Measurements from ENCODE around the gene ALKBH3. TPM values are rescaled to one million over a fixed set of nuclear protein-coding genes. Genes with fewer than 3 reads are reported as not detected.

The ALKBH3 gene
- total and polyA plus RNA-seq, 2 experiments from 2014 or later, result 10.7 to 10.8 TPM

DNA sequence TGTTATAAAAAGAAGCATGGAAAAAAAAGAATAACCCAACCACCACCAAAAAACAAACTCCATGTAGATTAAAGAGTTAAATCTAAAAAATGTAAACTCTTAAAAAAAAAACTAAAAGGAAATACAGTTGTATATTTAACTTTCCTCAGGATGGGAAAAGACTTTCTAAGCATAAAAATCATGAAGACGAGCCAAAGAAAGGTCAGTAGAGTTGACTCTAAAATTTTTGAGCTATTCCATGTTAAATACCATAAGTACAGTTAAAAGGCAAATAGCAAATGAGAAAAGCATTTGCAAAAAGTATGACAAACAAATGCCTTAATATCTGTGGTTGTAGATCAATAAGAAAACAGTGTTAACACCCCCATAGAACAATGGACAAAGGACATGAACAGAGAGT, 33.8 kb downstream of the ALKBH3 start:
- H3K4me1 ChIP-seq (ENCODE audit: insufficient read depth), result peaks cover 16% of the 10 kb centered on the region
- no peaks in the 10 kb centered on the region for H3K9me2 ChIP-seq (ENCODE audit: insufficient read depth)
- no peak for TF ChIP-seq STAT1 (IDR thresholded peaks at IDR 0.05; ENCODE audit: unreplicated experiment)
- TF ChIP-seq CREB1 (CRISPR knock-in tag; IDR thresholded peaks at IDR 0.05; ENCODE audit: low read depth), result no peak
- TF ChIP-seq EZH2 (IDR thresholded peaks at IDR 0.05; ENCODE audit: low read depth, unreplicated experiment), result no peak
- TF ChIP-seq, protein P1, sequence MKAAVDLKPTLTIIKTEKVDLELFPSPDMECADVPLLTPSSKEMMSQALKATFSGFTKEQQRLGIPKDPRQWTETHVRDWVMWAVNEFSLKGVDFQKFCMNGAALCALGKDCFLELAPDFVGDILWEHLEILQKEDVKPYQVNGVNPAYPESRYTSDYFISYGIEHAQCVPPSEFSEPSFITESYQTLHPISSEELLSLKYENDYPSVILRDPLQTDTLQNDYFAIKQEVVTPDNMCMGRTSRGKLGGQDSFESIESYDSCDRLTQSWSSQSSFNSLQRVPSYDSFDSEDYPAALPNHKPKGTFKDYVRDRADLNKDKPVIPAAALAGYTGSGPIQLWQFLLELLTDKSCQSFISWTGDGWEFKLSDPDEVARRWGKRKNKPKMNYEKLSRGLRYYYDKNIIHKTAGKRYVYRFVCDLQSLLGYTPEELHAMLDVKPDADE (IDR thresholded peaks at IDR 0.05), result no peak
- TF ChIP-seq, protein P2, sequence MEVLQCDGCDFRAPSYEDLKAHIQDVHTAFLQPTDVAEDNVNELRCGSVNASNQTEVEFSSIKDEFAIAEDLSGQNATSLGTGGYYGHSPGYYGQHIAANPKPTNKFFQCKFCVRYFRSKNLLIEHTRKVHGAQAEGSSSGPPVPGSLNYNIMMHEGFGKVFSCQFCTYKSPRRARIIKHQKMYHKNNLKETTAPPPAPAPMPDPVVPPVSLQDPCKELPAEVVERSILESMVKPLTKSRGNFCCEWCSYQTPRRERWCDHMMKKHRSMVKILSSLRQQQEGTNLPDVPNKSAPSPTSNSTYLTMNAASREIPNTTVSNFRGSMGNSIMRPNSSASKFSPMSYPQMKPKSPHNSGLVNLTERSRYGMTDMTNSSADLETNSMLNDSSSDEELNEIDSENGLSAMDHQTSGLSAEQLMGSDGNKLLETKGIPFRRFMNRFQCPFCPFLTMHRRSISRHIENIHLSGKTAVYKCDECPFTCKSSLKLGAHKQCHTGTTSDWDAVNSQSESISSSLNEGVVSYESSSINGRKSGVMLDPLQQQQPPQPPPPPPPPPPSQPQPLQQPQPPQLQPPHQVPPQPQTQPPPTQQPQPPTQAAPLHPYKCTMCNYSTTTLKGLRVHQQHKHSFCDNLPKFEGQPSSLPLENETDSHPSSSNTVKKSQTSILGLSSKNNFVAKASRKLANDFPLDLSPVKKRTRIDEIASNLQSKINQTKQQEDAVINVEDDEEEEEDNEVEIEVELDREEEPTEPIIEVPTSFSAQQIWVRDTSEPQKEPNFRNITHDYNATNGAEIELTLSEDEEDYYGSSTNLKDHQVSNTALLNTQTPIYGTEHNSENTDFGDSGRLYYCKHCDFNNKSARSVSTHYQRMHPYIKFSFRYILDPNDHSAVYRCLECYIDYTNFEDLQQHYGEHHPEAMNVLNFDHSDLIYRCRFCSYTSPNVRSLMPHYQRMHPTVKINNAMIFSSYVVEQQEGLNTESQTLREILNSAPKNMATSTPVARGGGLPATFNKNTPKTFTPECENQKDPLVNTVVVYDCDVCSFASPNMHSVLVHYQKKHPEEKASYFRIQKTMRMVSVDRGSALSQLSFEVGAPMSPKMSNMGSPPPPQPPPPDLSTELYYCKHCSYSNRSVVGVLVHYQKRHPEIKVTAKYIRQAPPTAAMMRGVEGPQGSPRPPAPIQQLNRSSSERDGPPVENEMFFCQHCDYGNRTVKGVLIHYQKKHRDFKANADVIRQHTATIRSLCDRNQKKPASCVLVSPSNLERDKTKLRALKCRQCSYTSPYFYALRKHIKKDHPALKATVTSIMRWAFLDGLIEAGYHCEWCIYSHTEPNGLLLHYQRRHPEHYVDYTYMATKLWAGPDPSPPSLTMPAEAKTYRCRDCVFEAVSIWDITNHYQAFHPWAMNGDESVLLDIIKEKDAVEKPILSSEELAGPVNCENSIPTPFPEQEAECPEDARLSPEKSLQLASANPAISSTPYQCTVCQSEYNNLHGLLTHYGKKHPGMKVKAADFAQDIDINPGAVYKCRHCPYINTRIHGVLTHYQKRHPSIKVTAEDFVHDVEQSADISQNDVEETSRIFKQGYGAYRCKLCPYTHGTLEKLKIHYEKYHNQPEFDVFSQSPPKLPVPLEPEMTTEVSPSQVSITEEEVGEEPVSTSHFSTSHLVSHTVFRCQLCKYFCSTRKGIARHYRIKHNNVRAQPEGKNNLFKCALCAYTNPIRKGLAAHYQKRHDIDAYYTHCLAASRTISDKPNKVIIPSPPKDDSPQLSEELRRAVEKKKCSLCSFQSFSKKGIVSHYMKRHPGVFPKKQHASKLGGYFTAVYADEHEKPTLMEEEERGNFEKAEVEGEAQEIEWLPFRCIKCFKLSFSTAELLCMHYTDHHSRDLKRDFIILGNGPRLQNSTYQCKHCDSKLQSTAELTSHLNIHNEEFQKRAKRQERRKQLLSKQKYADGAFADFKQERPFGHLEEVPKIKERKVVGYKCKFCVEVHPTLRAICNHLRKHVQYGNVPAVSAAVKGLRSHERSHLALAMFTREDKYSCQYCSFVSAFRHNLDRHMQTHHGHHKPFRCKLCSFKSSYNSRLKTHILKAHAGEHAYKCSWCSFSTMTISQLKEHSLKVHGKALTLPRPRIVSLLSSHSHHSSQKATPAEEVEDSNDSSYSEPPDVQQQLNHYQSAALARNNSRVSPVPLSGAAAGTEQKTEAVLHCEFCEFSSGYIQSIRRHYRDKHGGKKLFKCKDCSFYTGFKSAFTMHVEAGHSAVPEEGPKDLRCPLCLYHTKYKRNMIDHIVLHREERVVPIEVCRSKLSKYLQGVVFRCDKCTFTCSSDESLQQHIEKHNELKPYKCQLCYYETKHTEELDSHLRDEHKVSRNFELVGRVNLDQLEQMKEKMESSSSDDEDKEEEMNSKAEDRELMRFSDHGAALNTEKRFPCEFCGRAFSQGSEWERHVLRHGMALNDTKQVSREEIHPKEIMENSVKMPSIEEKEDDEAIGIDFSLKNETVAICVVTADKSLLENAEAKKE (CRISPR knock-in tag; IDR thresholded peaks at IDR 0.05), result no peak
- TF ChIP-seq ZNF114 (CRISPR knock-in tag; IDR thresholded peaks at IDR 0.05), result no peak
- no peak for TF ChIP-seq ZNF331 (CRISPR knock-in tag; IDR thresholded peaks at IDR 0.05; ENCODE audit: low read depth)
- TF ChIP-seq JUNB (IDR thresholded peaks at IDR 0.05; ENCODE audit: unreplicated experiment), result no peak
- TF ChIP-seq POLR2AphosphoS5 (IDR thresholded peaks at IDR 0.05; ENCODE audit: low read depth), result no peak
- TF ChIP-seq, protein P3, sequence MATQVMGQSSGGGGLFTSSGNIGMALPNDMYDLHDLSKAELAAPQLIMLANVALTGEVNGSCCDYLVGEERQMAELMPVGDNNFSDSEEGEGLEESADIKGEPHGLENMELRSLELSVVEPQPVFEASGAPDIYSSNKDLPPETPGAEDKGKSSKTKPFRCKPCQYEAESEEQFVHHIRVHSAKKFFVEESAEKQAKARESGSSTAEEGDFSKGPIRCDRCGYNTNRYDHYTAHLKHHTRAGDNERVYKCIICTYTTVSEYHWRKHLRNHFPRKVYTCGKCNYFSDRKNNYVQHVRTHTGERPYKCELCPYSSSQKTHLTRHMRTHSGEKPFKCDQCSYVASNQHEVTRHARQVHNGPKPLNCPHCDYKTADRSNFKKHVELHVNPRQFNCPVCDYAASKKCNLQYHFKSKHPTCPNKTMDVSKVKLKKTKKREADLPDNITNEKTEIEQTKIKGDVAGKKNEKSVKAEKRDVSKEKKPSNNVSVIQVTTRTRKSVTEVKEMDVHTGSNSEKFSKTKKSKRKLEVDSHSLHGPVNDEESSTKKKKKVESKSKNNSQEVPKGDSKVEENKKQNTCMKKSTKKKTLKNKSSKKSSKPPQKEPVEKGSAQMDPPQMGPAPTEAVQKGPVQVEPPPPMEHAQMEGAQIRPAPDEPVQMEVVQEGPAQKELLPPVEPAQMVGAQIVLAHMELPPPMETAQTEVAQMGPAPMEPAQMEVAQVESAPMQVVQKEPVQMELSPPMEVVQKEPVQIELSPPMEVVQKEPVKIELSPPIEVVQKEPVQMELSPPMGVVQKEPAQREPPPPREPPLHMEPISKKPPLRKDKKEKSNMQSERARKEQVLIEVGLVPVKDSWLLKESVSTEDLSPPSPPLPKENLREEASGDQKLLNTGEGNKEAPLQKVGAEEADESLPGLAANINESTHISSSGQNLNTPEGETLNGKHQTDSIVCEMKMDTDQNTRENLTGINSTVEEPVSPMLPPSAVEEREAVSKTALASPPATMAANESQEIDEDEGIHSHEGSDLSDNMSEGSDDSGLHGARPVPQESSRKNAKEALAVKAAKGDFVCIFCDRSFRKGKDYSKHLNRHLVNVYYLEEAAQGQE (IDR thresholded peaks at IDR 0.05; ENCODE audit: unreplicated experiment), result no peak
- no peak for TF ChIP-seq EZH2phosphoT487 (IDR thresholded peaks at IDR 0.05; ENCODE audit: unreplicated experiment)
- TF ChIP-seq, protein P4, sequence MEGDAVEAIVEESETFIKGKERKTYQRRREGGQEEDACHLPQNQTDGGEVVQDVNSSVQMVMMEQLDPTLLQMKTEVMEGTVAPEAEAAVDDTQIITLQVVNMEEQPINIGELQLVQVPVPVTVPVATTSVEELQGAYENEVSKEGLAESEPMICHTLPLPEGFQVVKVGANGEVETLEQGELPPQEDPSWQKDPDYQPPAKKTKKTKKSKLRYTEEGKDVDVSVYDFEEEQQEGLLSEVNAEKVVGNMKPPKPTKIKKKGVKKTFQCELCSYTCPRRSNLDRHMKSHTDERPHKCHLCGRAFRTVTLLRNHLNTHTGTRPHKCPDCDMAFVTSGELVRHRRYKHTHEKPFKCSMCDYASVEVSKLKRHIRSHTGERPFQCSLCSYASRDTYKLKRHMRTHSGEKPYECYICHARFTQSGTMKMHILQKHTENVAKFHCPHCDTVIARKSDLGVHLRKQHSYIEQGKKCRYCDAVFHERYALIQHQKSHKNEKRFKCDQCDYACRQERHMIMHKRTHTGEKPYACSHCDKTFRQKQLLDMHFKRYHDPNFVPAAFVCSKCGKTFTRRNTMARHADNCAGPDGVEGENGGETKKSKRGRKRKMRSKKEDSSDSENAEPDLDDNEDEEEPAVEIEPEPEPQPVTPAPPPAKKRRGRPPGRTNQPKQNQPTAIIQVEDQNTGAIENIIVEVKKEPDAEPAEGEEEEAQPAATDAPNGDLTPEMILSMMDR (conservative IDR thresholded peaks at IDR 0.05; ENCODE audit: low read depth in 2 of 2), result no peak
- TF ChIP-seq NANOG (IDR thresholded peaks at IDR 0.05; ENCODE audit: borderline replicate concordance), result no peak
- H3K27ac ChIP-seq (ENCODE audit: low read depth), result no peak overlapping the region
- no peak overlapping the region for H2AFZ ChIP-seq
- Mint-ChIP-seq H3K9me3 (no peaks in the 10 kb centered on the region), H3K4me3 (no peak overlapping the region), H3K27ac (no peak overlapping the region), H3K36me3 (ENCODE audit: low read depth) (peaks cover 3% of the 10 kb centered on the region; the same call in 2 of the 3 replicates), H3K4me1 (peaks cover 13% of the 10 kb centered on the region), H3K27me3 (ENCODE audit: insufficient read depth, low read depth, poor library complexity) (no peaks in the 10 kb centered on the region)
- H3K4me2 ChIP-seq, result no peak overlapping the region; the same call in 1 of the 2 replicates
- no peaks in the 10 kb centered on the region for H3K27me3 ChIP-seq (ENCODE audit: insufficient read depth)
- H3K79me2 ChIP-seq (replicated peaks; ENCODE audit: insufficient read depth), result no peaks in the 10 kb centered on the region
- no peaks in the 10 kb centered on the region for H3F3A ChIP-seq (replicated peaks; ENCODE audit: low read depth)
- no peaks in the 10 kb centered on the region; the same call in 1 of the 2 replicates for H4K20me1 ChIP-seq (replicated peaks; ENCODE audit: insufficient read depth)
- DNase-seq (ENCODE audit: low spot score) (no peak), ATAC-seq (no peak)
- H3K36me3 ChIP-seq (ENCODE audit: insufficient read depth), result no peaks in the 10 kb centered on the region
- no peak overlapping the region for H3K4me3 ChIP-seq
